Measurements from ENCODE around the gene POP5.
"Not testable (repeated sequence)": the region's sequence is repeated elsewhere in the genome, so short reads cannot be mapped to it uniquely, and the experiment has no call there.

POP5 gene

GRCh38 chr12:120580787-120581723 lies at the start of gene POP5:
POP5 (minus strand) TSS chr12:120581402; CDS start chr12:120581362, 40 bp downstream.
- H3K4me3 ChIP-seq (ENCODE audit: low read depth, low read length): peak within 1 kb of the TSS; percentile 93
- TF ChIP-seq CTCF (IDR thresholded peaks at IDR 0.05; ENCODE audit: low read depth, low read length): no peak

- TF ChIP-seq CTCF (IDR thresholded peaks at IDR 0.05; ENCODE audit: low read depth, low read length): no peak
- H3K4me3 ChIP-seq (ENCODE audit: low read depth, low read length): no peak overlapping the region
These were observed 49.1 kb upstream of the POP5 start for GRCh38 chr12:120630104-120630892.

- H3K4me3 ChIP-seq (ENCODE audit: low read depth, low read length): no peak overlapping the region
- TF ChIP-seq CTCF (IDR thresholded peaks at IDR 0.05; ENCODE audit: low read depth, low read length): no peak
These were observed 47.7 kb upstream of the POP5 start for GRCh38 chr12:120628919-120629318.

DNA sequence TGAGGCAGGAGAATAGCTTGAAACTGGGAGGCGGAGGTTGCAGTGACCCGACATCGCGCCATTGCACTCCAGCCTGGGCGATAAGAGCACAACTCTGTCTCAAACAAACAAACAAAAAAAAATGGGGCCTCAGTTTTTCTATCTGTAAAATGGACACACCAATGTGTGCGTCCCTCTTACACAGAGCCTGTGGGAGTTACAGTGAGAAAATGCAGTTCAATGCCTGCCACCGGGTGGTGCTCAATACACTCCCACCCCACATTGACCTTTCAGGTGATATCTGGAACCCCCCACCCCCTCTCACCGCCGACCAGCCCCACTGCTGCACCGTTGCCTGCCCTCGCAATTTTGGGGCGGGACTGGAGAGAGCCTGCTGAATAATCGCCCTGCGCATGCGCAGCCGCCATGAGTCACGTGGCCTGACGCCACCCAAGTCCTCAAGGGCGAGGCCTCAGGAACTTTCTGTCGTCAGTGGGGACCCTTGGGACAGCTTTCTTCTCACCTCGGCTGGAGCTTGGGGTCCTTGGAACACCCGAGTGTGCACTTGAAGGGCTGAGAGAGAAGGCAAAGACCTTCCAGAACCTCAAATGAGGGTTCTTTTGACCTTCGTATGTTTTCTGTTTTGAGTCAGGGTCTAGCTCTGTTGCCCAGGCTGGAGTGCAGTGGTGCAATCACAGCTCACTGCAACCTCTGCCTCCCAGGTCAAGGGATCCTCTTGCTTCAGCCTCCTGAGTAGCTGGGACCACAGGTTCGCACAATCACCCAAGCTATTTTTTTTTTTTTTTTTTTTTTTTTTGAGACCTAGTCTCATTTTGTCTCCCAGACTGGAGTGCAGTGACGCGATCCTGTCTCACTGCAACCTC lies 44.6 kb upstream of the POP5 start:
- TF ChIP-seq CTCF (IDR thresholded peaks at IDR 0.05; ENCODE audit: low read depth, low read length): no peak
- no peak overlapping the region for H3K4me3 ChIP-seq (ENCODE audit: low read depth, low read length)

- TF ChIP-seq CTCF (IDR thresholded peaks at IDR 0.05; ENCODE audit: low read depth, low read length): no peak
- no peak overlapping the region for H3K4me3 ChIP-seq (ENCODE audit: low read depth, low read length)
These were observed 39.4 kb upstream of the POP5 start for GRCh38 chr12:120620624-120621023.

DNA sequence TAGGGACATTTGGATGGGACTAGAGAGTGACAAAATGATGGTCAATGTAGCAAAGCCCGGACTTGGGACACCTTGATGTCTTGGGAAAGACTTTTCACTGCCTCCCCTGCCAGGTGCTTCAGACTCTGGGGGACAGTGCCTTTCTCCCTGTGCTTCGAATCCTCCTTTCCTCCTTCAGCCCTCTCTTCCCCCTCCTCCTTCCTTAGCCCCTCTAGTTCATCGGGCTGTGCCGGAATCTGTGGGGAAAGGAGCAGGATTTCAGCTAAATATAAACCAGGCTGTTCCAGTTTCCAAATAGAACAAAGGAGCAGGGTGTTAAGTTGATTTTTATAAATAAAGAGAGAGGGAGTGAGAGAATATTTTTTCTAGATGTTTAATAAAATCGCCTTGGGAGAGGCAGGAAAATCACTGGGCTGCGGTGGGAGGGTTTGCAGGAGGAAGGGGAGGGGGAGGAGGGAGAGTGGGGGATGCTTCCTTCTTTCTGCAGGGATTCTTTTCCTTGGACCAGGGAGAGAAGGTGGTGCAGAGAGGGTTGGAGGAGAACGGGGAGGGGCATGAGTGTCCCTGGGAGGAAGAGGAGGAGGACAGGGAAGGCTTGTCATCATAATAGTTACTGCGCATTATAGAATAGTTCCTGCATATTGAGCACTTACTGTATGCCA lies 37.9 kb upstream of the POP5 start:
- no peak overlapping the region for H3K4me3 ChIP-seq (ENCODE audit: low read depth, low read length)
- TF ChIP-seq CTCF (IDR thresholded peaks at IDR 0.05; ENCODE audit: low read depth, low read length): no peak

GRCh38 chr12:120617767-120618166 lies 36.6 kb upstream of the POP5 start:
- not testable (repeated sequence) for H3K4me3 ChIP-seq (ENCODE audit: low read depth, low read length)

- not testable (repeated sequence) for H3K4me3 ChIP-seq (ENCODE audit: low read depth, low read length)
These were observed 36.0 kb upstream of the POP5 start for GRCh38 chr12:120617193-120617592.

Data from WI38 (cell line).